Measurements from ENCODE around the gene GNAQ.

GNAQ gene

GRCh38 chr9:77815260-77815659 lies 216.4 kb downstream of the GNAQ start:
- no peak for DNase-seq (ENCODE audit: low read depth)

- DNase-seq (ENCODE audit: low read depth): no peak
Observed at GRCh38 chr9:77811832-77812231, 219.8 kb downstream of the GNAQ start.

GRCh38 chr9:77810637-77811119 lies 220.9 kb downstream of the GNAQ start:
- no peak for DNase-seq (ENCODE audit: low read depth)

- DNase-seq (ENCODE audit: low read depth): no peak
Observed at GRCh38 chr9:77810047-77810446, 221.6 kb downstream of the GNAQ start.

- no peak for DNase-seq (ENCODE audit: low read depth)
Observed at GRCh38 chr9:77809552-77809951, 222.1 kb downstream of the GNAQ start.

- no peak for DNase-seq (ENCODE audit: low read depth)
Observed at GRCh38 chr9:77808751-77809081, 222.9 kb downstream of the GNAQ start.

- DNase-seq (ENCODE audit: low read depth): no peak
Observed at GRCh38 chr9:77807846-77808750, 223.5 kb downstream of the GNAQ start.

- DNase-seq (ENCODE audit: low read depth): no peak
Observed at GRCh38 chr9:77807281-77807683, 224.3 kb downstream of the GNAQ start.

GRCh38 chr9:77806741-77807140 lies 224.9 kb downstream of the GNAQ start:
- no peak for DNase-seq (ENCODE audit: low read depth)

- no peak for DNase-seq (ENCODE audit: low read depth)
Observed at GRCh38 chr9:77805810-77806209, 225.8 kb downstream of the GNAQ start.

- DNase-seq (ENCODE audit: low read depth): no peak
Observed at GRCh38 chr9:77803423-77803822, 228.2 kb downstream of the GNAQ start.

- no peak for DNase-seq (ENCODE audit: low read depth)
Observed at GRCh38 chr9:77802515-77803293, 228.9 kb downstream of the GNAQ start.

GRCh38 chr9:77802064-77802463 lies 229.5 kb downstream of the GNAQ start:
- DNase-seq (ENCODE audit: low read depth): no peak

GRCh38 chr9:77800924-77801551 lies 230.6 kb downstream of the GNAQ start:
- no peak for DNase-seq (ENCODE audit: low read depth)

- DNase-seq (ENCODE audit: low read depth): no peak
Observed at GRCh38 chr9:77798140-77798539, 233.5 kb downstream of the GNAQ start.

GRCh38 chr9:77794985-77795384 lies 236.6 kb downstream of the GNAQ start:
- DNase-seq (ENCODE audit: low read depth): no peak

GRCh38 chr9:77793849-77794248 lies 237.8 kb downstream of the GNAQ start:
- no peak for DNase-seq (ENCODE audit: low read depth)

GRCh38 chr9:77789891-77790290 lies 241.7 kb downstream of the GNAQ start:
- DNase-seq (ENCODE audit: low read depth): no peak

GRCh38 chr9:77785341-77785740 lies 246.3 kb downstream of the GNAQ start:
- no peak for DNase-seq (ENCODE audit: low read depth)

GRCh38 chr9:77783518-77783917 lies 248.1 kb downstream of the GNAQ start:
- DNase-seq (ENCODE audit: low read depth): no peak

GRCh38 chr9:77779010-77779409 lies 252.6 kb downstream of the GNAQ start:
- no peak for DNase-seq (ENCODE audit: low read depth)

- no peak for DNase-seq (ENCODE audit: low read depth)
Observed at GRCh38 chr9:77773381-77773780, 258.2 kb downstream of the GNAQ start.

GRCh38 chr9:77772646-77773045 lies 259.0 kb downstream of the GNAQ start:
- DNase-seq (ENCODE audit: low read depth): no peak

Data from stimulated activated CD8-positive, alpha-beta memory T cell treated with anti-CD3 and anti-CD28 coated beads, Interleukin-4, amount 100 ng/mL, for 24 hours (primary cell).